ENCODE data around the gene ARHGAP5. TPM values are rescaled to one million over a fixed set of nuclear protein-coding genes. Genes with fewer than 3 reads are reported as not detected.

ARHGAP5 gene
- total and polyA plus RNA-seq, 9 of the 15 experiments (the other 6 are each of a cell fraction or from before 2014, with no cell fraction given): 3.1 to 21.8 (median 12.1) TPM

GRCh38 chr14:32202998-32203882, 126.1 kb downstream of the ARHGAP5 start, which contains the start of gene RNU6-8 (continued):
- TF ChIP-seq ZNF695 (CRISPR knock-in tag; IDR thresholded peaks at IDR 0.05) (no peak), FOSL1 (tag; conservative IDR thresholded peaks at IDR 0.05) (0 out of 2 replicates have a peak, but pooled peaks have one; percentile 1), ZNF212 (CRISPR knock-in tag; IDR thresholded peaks at IDR 0.05) (no peak), ZNF668 (CRISPR knock-in tag; IDR thresholded peaks at IDR 0.05) (no peak), POLR2A (conservative IDR thresholded peaks at IDR 0.05) (peak; percentile 54; the same call in 1 of the 2 replicates), ARNT (IDR thresholded peaks at IDR 0.05) (no peak), ZNF277 (CRISPR knock-in tag; IDR thresholded peaks at IDR 0.05; ENCODE audit: borderline replicate concordance) (no peak), HMGN3 (IDR thresholded peaks at IDR 0.05; ENCODE audit: borderline replicate concordance, extremely low read depth, insufficient read length, low read depth, low read length) (no peak), PTBP1 (IDR thresholded peaks at IDR 0.05; ENCODE audit: low read depth, low read length) (no peak), TFE3 (CRISPR knock-in tag; IDR thresholded peaks at IDR 0.05) (no peak)

Measured in K562 (cell line).